GM18868 (cell line): ENCODE data around the gene TNFAIP1.
A peak's percentile ranks its signal among the peaks of the same experiment; 100 is the strongest.
"Not testable (repeated sequence)": the region's sequence is repeated elsewhere in the genome, so short reads cannot be mapped to it uniquely, and the experiment has no call there.

ENCODE experiments used
- ATAC-seq: cut with Tn5 transposase; IDR thresholded peaks from one replicate; pipeline ENCODE4 v1.9.1; 2021; ENCODE audit warnings: mild to moderate bottlenecking, moderate library complexity; ENCODE audit not compliant: unreplicated experiment

The TNFAIP1 gene

GRCh38 chr17:28324267-28324745 is 11.3 kb upstream of the TNFAIP1 start:
- no peak for ATAC-seq

GRCh38 chr17:28324781-28325180 is 10.8 kb upstream of the TNFAIP1 start:
- no peak for ATAC-seq

GRCh38 chr17:28325211-28325610 is 10.3 kb upstream of the TNFAIP1 start:
- ATAC-seq, result no peak

GRCh38 chr17:28326114-28326513 is 9.4 kb upstream of the TNFAIP1 start:
- no peak for ATAC-seq

- peak; percentile 79 for ATAC-seq
These were observed 8.4 kb upstream of the TNFAIP1 start for GRCh38 chr17:28327031-28327607.

- ATAC-seq, result no peak
These were observed 7.9 kb upstream of the TNFAIP1 start for GRCh38 chr17:28327709-28328108.

- ATAC-seq, result no peak
These were observed 7.2 kb upstream of the TNFAIP1 start for GRCh38 chr17:28328325-28328724.

GRCh38 chr17:28330671-28331070 is 4.9 kb upstream of the TNFAIP1 start:
- no peak for ATAC-seq

- ATAC-seq, result no peak
These were observed 3.6 kb upstream of the TNFAIP1 start for GRCh38 chr17:28331891-28332420.

GRCh38 chr17:28333083-28333746 is 2.3 kb upstream of the TNFAIP1 start:
- no peak for ATAC-seq

- no peak for ATAC-seq
These were observed 1.4 kb upstream of the TNFAIP1 start for GRCh38 chr17:28334171-28334570.

GRCh38 chr17:28334666-28335200 is 828 bp upstream of the TNFAIP1 start:
- no peak for ATAC-seq

GRCh38 chr17:28335959-28336871 is 654 bp downstream of the TNFAIP1 start:
- ATAC-seq, result no peak

GRCh38 chr17:28338056-28338768 is 2.7 kb downstream of the TNFAIP1 start:
- ATAC-seq, result no peak

GRCh38 chr17:28338769-28339212 is 3.2 kb downstream of the TNFAIP1 start:
- ATAC-seq, result not testable (repeated sequence)

GRCh38 chr17:28339431-28339830 is 3.9 kb downstream of the TNFAIP1 start:
- no peak for ATAC-seq

GRCh38 chr17:28340374-28340773 is 4.8 kb downstream of the TNFAIP1 start:
- no peak for ATAC-seq

GRCh38 chr17:28341516-28341915 is 6.0 kb downstream of the TNFAIP1 start:
- no peak for ATAC-seq

GRCh38 chr17:28342313-28342712 is 6.8 kb downstream of the TNFAIP1 start:
- ATAC-seq, result no peak

- no peak for ATAC-seq
These were observed 8.0 kb downstream of the TNFAIP1 start for GRCh38 chr17:28343491-28343932.
